Colonic mucosa (tissue), 4 donors: ENCODE results near the gene KCTD19. TPM values are rescaled to one million over a fixed set of nuclear protein-coding genes. Genes with fewer than 3 reads are reported as not detected.

Experiments used
- DNase-seq: peaks from one replicate; pipeline ENCODE4 v3.0.0-alpha.2; 2020
- H3K27ac ChIP-seq: fragments of 200-600 bp; one replicate; pipeline ENCODE4 v1.8.0; 2021
- H3K27me3 ChIP-seq: fragments of 200-600 bp; one replicate; pipeline ENCODE4 v1.8.0; 2021
- H3K36me3 ChIP-seq: fragments of 200-600 bp; one replicate; pipeline ENCODE4 v1.8.0; 2021
- H3K4me1 ChIP-seq: fragments of 200-600 bp; one replicate; pipeline ENCODE4 v1.8.0; 2021; ENCODE audit warnings: mild to moderate bottlenecking
- H3K4me3 ChIP-seq: fragments of 200-600 bp; one replicate; pipeline ENCODE4 v1.8.0; 2021
- H3K9ac ChIP-seq, 2 donors: one replicate each; pipeline ENCODE4 v1.7.0; 2013; ENCODE audit warnings: control low read depth in 2 of 2, low read depth in 2 of 2, low read length in 2 of 2
- H3K9me3 ChIP-seq: fragments of 200-600 bp; one replicate; pipeline ENCODE4 v1.8.0; 2021
- CTCF ChIP-seq: fragments of 200-600 bp; IDR thresholded peaks from one replicate; pipeline ENCODE4 v1.8.0; 2022; ENCODE audit warnings: antibody characterized with exemption, mild to moderate bottlenecking
- intact Hi-C: fragments of 100-400 bp; cut with DNase I; formaldehyde crosslinking; loops from one replicate; pipeline ENCODE4 v1.14.1; 2022
- total RNA-seq, 2 donors: library from RNA; stranded (reverse); fragmentation: NEBNext Ultra II Directional in 1 of 2; extraction: Animal tissue kit (Norgen Biotek cat#: 25700) in 1 of 2; gene quantifications; one replicate each; pipeline ENCODE4 v1.2.1, GENCODE V29; 2021
- donor health status: healthy.
- donor health status: DM: no; HTN: no; CAD: no.
- donor health status: DM: no; HTN: no; CAD: no.

Gene KCTD19
- total RNA-seq, 2 donors from 2014 or later, result 0.24 TPM; not detected in 1

- no peak for TF ChIP-seq CTCF
- Histone ChIP-seq H3K36me3 (no peaks in the 10 kb centered on the region), H3K4me1 (peaks cover 31% of the 10 kb centered on the region), H3K9ac (no peak overlapping the region), H3K9me3 (no peaks in the 10 kb centered on the region), H3K4me3 (no peak overlapping the region), H3K27ac (peak overlapping the region; percentile 77), H3K27me3 (no peaks in the 10 kb centered on the region)
- intact Hi-C loops, result no loop called here
- no peak for DNase-seq
Observed at GRCh38 chr16:67243481-67243880, 83.1 kb downstream of the KCTD19 start.

GRCh38 chr16:67242138-67242730 is 84.3 kb downstream of the KCTD19 start:
- H3K9ac ChIP-seq, result peak overlapping the region in 1 of 2 donors; percentile 88
- TF ChIP-seq CTCF, result no peak
- no peaks in the 10 kb centered on the region for H3K9me3 ChIP-seq
- no peak overlapping the region for H3K4me3 ChIP-seq
- DNase-seq, result no peak
- H3K27me3 ChIP-seq, result no peaks in the 10 kb centered on the region
- intact Hi-C loops, result no loop called here
- H3K4me1 ChIP-seq, result peaks cover 22% of the 10 kb centered on the region
- peak overlapping the region; percentile 91 for H3K27ac ChIP-seq
- no peaks in the 10 kb centered on the region for H3K36me3 ChIP-seq

GRCh38 chr16:67241008-67241900 is 85.3 kb downstream of the KCTD19 start:
- no peaks in the 10 kb centered on the region for H3K36me3 ChIP-seq
- no peak for TF ChIP-seq CTCF
- H3K4me3 ChIP-seq, result no peak overlapping the region
- no peaks in the 10 kb centered on the region for H3K9me3 ChIP-seq
- intact Hi-C loops, result no loop called here
- peak overlapping the region; percentile 91 for H3K27ac ChIP-seq
- peak overlapping the region; percentile 32 to 88 for H3K9ac ChIP-seq
- no peaks in the 10 kb centered on the region for H3K27me3 ChIP-seq
- peak; percentile 81 for DNase-seq
- peaks cover 22% of the 10 kb centered on the region for H3K4me1 ChIP-seq

GRCh38 chr16:67240506-67240905 is 86.0 kb downstream of the KCTD19 start:
- H3K9me3 ChIP-seq, result no peaks in the 10 kb centered on the region
- no peak for DNase-seq
- peak overlapping the region; percentile 91 for H3K27ac ChIP-seq
- H3K4me3 ChIP-seq, result no peak overlapping the region
- no peaks in the 10 kb centered on the region for H3K27me3 ChIP-seq
- intact Hi-C loops, result no loop called here
- peaks cover 22% of the 10 kb centered on the region for H3K4me1 ChIP-seq
- no peak for TF ChIP-seq CTCF
- peak overlapping the region in 1 of 2 donors; percentile 54 for H3K9ac ChIP-seq
- H3K36me3 ChIP-seq, result no peaks in the 10 kb centered on the region

Other genes starting within 250 kb of the KCTD19 start
- gene PHAF1, start 216.8 kb downstream of the KCTD19 start, total RNA-seq, result 10 to 100 TPM in 1 of 2 donors, 1 to 10 TPM in 1; 10.0 to 14.0 TPM
- 1 to 10 TPM; 4.4 to 4.9 TPM for gene B3GNT9, start 175.7 kb downstream of the KCTD19 start, total RNA-seq
- gene TRADD, start 166.8 kb downstream of the KCTD19 start, total RNA-seq, result 10 to 100 TPM; 27.5 to 37.1 TPM
- gene FBXL8, start 166.8 kb downstream of the KCTD19 start, total RNA-seq, result 10 to 100 TPM; 12.0 to 27.1 TPM
- 10 to 100 TPM; 23.6 TPM for gene HSF4, start 162.0 kb downstream of the KCTD19 start, total RNA-seq
- 10 to 100 TPM; 26.2 to 31.0 TPM for gene NOL3, start 156.2 kb downstream of the KCTD19 start, total RNA-seq
- 10 to 100 TPM; 24.0 to 43.0 TPM for gene MATCAP1, start 142.8 kb downstream of the KCTD19 start, total RNA-seq
- 1 to 10 TPM; 2.3 to 4.6 TPM for gene EXOC3L1, start 136.6 kb downstream of the KCTD19 start, total RNA-seq
- 10 to 100 TPM; 53.3 to 89.0 TPM for gene E2F4, start 134.6 kb downstream of the KCTD19 start, total RNA-seq
- gene ELMO3, start 127.6 kb downstream of the KCTD19 start, total RNA-seq, result 10 to 100 TPM; 60.7 to 75.6 TPM
- 10 to 100 TPM; 42.8 to 69.0 TPM for gene TMEM208, start 99.6 kb downstream of the KCTD19 start, total RNA-seq
- gene FHOD1, start 79.3 kb downstream of the KCTD19 start, total RNA-seq, result 10 to 100 TPM; 21.6 to 47.2 TPM
- gene SLC9A5, start 77.8 kb downstream of the KCTD19 start, total RNA-seq, result 1 to 10 TPM in 1 of 2 donors, under 1 TPM in 1; 0.48 to 2.1 TPM
- 10 to 100 TPM; 13.1 to 14.7 TPM for gene PLEKHG4, start 47.2 kb downstream of the KCTD19 start, total RNA-seq
- 1 to 10 TPM in 1 of 2 donors, not detected in 1; 1.1 TPM for gene LRRC36, start 74 bp upstream of the KCTD19 start, total RNA-seq
- gene TPPP3, start 66.8 kb upstream of the KCTD19 start, total RNA-seq, result 10 to 100 TPM in 1 of 2 donors, 1 to 10 TPM in 1; 3.7 to 12.3 TPM
- gene ZDHHC1, start 89.7 kb upstream of the KCTD19 start, total RNA-seq, result 1 to 10 TPM; 7.9 to 8.7 TPM
- 100 to 1,000 TPM; 348 to 378 TPM for gene HSD11B2, start 104.4 kb upstream of the KCTD19 start, total RNA-seq
- 100 to 1,000 TPM; 194 to 195 TPM for gene ATP6V0D1, start 154.4 kb upstream of the KCTD19 start, total RNA-seq
- not detected for gene AGRP, start 156.8 kb upstream of the KCTD19 start, total RNA-seq
- gene RIPOR1, start 202.1 kb upstream of the KCTD19 start, total RNA-seq, result 10 to 100 TPM; 14.4 to 19.0 TPM
- gene CTCF, start 235.8 kb upstream of the KCTD19 start, total RNA-seq, result 10 to 100 TPM; 37.0 to 47.3 TPM